GM18951 (cell line): ENCODE data around the gene AASDH.

Source experiments
- POLR2A ChIP-seq: IDR thresholded peaks from 4 replicates; pipeline ENCODE4 v1.6.1; 2011; ENCODE audit warnings: mild to moderate bottlenecking; ENCODE audit not compliant: insufficient read length, insufficient read depth; ENCODE audit errors: extremely low read depth
- in situ Hi-C: fragments of 300-500 bp; cut with MboI; formaldehyde crosslinking; loops from one replicate; pipeline ENCODE4 v1.12.0; 2022; ENCODE audit warnings: low sequenced_read_pairs, mixed read lengths, inconsistent platforms; ENCODE audit not compliant: unreplicated experiment

The AASDH gene

DNA sequence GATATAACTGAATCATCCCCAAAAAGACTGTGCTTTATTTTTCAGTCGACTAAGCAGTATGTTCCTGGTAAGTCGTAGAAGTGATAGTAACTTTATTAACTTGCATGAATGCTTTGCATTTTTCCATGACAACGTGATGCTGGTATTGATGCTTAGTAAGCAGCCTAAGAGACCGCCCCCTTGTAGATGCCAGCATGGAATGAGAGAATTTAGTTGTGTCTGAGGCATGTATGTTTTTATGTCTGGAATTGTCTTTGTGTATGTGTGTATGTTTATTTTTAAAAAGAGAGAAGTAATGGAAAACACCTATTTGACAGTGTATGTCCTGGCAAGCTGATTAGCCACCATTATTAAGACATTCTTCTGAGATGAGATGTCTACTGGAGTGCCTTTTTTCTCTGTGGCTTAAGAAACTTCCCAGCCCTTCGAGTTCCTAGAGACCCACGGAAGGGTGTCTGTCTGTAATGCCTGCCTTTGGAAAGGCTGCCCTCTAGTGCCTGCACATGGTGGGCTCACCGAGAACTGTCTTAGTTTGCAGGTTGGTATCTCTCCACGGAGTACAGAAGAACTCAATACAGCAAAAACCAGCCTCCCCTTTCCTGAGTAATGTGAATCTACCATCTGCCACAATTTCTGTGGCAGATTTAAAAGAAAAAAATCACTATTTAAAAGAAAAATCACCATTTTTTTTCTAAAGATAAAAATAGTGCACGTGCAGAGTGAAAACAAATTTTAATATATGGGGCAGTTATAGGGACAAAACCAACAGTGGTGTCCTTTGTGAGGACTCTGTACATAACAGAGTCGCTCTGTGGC, 85.9 kb downstream of the AASDH start:
- in situ Hi-C loops = no loop called here
- TF ChIP-seq POLR2A = no peak

DNA sequence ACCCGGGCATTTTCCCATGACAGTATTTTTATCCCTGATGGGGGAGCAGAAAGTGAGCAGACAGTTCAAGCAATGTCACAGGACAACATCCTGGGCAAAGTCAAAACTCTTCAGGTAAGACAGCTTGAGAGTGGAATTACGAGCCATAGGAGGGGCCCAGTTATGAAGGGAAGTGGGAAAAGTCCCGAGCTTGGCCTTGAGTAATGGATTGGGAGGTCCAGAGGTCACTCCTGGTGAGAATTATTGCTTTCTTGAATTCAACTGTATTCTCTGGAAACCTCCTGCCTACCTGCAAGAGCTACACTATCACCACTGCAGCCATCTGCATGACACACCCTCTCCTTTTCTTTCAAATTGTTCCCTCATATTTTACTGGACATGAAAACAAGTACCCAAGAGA, 89.1 kb downstream of the AASDH start:
- no peak for TF ChIP-seq POLR2A
- in situ Hi-C loops = no loop called here

DNA sequence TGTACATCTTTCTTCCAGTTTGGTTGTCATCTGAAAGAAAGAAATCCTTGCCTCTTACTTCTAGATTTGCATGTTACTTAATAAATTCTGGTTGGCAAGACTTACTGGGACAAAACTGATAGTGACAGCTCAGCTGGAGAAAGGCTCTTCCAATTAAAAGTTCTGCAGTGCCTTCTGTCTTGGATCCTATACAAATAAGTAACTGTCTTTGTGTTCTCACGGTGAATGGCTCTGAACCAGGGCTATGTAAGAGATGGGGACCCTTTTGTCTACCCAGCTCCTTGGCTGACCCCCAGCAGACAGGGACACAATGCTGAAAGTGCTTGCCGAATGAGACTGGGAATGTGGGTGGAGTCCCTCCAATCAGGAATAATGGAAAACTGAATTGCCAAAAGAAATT, 89.5 kb downstream of the AASDH start:
- in situ Hi-C loops = no loop called here
- TF ChIP-seq POLR2A = no peak

DNA sequence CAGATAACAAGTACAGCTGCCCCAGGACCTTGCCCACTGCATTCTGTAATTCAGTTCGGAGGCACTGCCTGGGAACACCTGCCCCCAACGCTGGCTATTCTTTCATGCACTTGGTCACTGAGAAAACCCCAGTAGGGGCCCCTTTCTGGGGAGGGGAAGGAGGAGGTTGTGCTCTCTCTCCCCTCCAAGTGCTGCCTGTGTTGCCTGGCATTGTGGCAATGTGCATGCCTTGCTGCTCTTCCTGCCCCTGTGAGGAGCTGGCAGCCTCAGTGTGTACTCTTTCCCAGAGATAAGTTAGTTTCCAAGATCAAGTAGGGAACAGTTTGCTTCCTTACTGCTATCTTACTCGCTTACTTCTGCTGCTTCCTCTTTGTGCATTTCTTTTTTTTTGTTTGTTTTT, 90.8 kb downstream of the AASDH start:
- in situ Hi-C loops = no loop called here

DNA sequence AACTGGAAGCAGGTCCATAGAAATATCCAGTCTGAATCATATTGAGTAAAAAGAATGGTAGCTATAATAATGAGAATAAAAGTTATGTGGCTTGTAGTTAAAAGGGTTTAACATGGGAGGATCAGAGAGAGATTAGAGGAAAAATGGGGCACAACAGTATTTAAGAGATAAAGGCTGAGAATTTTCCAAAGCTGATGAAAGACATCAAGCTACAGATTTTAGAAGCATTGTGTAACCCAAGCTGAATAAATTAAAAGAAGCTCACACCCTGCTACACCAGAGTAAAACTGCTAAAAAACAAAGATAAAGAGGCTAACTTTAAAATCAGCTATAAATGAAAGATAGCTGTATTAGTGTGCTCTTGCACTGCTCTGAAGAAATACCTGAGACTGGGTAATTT, 94.2 kb downstream of the AASDH start:
- in situ Hi-C loops = no loop called here
- no peak for TF ChIP-seq POLR2A

More for the DNA sequence above, 90.8 kb downstream of the AASDH start:
- TF ChIP-seq POLR2A = no peak

DNA sequence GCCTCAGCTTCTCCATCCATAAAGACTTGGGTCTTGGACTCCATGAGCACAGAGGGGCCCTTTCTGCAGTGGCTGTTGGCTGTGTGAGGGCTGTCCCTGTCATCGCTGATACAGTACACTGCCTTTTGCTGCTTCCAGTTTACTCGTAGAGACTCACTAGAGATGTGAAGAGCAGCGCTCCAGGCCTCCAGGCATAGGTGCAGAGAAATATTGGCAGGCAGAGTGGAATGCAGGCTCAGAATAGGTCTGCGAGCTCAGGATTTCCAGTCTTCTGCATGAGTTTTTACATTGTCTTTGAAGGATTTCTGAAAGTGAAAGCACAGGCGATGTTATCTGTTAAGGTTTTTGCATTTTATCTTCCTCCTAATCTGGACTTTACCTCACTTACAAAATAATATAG, 97.4 kb downstream of the AASDH start:
- in situ Hi-C loops = no loop called here
- no peak for TF ChIP-seq POLR2A

DNA sequence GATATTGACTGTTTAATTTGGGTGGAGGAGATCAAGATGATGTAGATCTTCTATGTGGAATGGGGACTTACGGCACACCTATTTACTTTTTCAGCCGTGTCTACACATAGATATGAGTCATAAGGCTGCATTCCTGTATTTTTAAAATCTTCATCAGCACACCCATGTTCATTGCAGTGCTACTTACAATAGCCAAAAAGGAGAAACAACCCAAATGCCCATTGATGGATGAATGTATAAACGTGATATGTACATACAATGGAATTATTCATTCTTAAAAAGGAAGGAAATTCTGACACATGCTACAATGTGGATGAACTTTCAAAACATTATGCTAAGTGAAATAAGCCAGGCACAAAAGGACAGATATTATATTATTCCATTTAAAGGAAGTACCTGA, 98.6 kb downstream of the AASDH start:
- TF ChIP-seq POLR2A = no peak
- in situ Hi-C loops = no loop called here
